GM21367 (cell line): ENCODE results near the gene GRHL3.

Source experiments
- ATAC-seq: cut with Tn5 transposase; IDR thresholded peaks from one replicate; pipeline ENCODE4 v1.9.1; 2021; ENCODE audit not compliant: unreplicated experiment

GRHL3 gene

GRCh38 chr1:24340770-24341169, 21.6 kb downstream of the GRHL3 start:
- ATAC-seq: no peak

GRCh38 chr1:24341260-24341659, 22.1 kb downstream of the GRHL3 start:
- no peak for ATAC-seq

GRCh38 chr1:24343412-24344089, 24.4 kb downstream of the GRHL3 start:
- ATAC-seq: no peak

- ATAC-seq: no peak
These were observed 25.1 kb downstream of the GRHL3 start for GRCh38 chr1:24344090-24344742.

DNA sequence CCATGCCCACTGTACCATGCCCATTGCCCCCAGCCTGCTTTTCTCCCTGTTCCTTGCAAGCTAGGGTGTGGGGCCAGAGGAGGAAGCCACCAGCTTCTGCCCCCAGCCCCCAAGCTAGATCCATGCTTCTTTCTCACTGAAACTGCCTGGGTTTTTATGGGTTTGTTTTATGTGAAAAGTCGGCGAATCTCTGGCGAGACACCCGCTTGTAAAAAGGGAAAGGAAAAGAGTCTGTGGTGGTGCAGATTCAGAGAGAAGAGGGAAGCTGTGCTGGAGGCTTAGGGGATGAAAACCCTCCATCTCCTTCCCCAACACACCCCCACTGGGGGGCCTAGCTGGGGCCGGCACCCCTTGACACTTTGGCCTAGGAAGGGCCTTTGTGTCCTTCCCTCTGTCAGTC, 26.2 kb downstream of the GRHL3 start:
- no peak for ATAC-seq

DNA sequence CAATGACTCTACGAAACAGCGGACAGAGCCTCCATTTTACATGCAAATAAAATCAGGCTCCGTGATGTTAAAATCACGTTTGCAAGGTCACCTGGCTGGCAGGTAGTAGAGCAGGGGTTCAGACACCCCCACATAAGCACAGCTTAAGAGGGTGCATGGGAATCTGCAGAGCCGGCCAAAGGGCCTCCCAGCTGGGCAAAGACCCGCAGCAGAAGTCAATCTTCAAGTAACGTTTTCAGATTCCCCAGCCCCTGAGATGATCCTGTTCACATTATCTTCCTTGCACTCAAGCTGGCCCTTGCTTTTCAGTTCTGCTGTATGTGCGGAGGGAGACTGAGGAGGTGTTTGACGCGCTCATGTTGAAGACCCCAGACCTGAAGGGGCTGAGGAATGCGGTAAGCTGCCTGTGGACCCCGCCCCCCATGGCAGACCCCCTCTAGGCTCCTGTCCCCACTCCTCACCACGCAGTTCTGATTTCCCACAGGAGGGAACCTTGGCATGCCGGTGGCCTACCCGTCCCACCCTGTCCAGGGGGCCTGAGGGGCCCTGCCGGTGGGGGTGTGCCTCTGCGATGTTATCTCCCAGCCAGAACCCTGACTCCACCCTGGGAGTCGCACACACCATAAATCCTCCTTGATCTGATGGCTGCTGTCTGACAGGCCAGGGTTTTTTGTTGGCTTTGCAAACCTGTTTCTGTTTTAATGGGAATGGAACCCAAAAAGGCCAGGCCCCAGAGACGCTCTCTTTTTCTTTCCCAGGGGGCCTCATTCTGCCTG, 28.2 kb downstream of the GRHL3 start:
- no peak for ATAC-seq

DNA sequence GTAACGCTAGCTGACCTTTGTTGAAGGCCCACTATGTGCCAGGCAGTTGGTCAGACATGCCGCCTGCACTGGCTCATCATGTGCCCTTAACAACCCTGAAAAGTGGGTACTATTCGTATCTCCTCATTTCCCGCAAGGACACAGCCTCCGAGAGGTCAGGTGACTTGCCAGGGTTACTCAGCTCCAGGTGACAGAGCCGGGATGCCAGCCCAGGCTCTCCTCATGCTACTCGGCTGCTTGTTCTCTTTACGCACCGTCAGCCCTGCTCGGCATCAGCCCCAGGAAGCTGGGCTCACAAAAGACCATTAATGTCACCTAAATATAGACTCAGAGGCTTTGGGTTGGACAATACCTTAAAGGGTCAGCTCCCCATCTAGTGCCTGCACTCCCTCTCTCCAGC, 29.0 kb downstream of the GRHL3 start:
- ATAC-seq: no peak

DNA sequence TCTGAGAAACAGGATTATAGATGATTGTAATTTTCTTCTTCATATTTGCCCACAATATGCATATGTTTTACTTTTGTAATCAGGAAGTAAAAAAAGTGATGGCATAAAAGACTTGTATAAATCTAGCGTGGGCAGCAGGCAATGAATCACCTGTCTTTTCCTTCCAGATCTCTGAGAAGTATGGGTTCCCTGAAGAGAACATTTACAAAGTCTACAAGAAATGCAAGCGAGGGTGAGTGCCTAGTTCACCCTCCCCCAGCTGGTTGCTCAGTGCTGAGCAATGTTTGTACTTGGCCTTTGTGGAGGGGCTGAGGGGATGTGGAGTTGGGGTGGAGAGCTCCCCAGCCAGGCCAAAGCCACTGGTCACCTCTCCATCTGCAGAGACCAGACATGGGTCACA, 30.7 kb downstream of the GRHL3 start:
- no peak for ATAC-seq

DNA sequence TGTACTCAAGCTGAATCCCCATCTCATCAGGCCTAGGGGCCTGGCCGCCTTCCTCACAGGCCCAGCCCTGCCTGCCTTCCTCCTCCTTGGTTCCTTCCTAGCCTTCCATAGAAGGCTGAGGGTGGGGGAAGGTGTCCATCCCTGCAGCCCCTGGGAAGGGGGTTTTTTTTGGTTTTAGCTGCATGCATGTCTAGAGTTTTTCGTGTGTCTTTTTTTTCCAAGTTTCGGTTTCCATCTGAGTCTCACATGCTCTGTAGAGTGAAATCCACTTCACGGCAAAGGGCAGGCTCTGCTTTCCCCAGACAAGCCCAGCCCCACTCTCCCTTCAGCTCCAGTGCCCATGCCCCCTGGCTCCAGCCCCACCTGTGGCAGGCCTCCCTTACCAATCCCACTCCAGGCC, 32.1 kb downstream of the GRHL3 start:
- no peak for ATAC-seq

- no peak for ATAC-seq
These were observed 32.9 kb downstream of the GRHL3 start for GRCh38 chr1:24351918-24352627.

GRCh38 chr1:24353292-24353891, 34.2 kb downstream of the GRHL3 start:
- no peak for ATAC-seq

GRCh38 chr1:24355466-24355865, 36.3 kb downstream of the GRHL3 start:
- ATAC-seq: no peak

DNA sequence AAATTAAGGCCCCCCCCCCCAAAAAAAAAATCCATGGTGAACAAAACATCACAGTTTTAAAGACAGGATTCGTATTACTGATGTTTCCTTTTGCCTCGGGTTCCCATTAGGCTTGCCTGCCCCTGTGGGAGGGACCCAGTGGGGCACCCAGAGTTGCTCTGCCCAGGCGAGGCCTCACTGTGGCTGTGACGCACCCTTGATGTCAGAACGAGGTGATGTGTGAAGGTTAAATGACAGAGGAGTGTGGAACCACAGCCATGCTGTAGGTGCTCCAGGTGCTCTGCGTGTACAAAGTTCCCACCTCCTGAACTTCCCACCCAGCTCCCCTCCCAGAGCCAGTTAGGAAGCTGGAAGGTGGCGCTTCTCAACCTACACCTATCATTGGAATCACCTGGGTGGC, 37.9 kb downstream of the GRHL3 start:
- ATAC-seq: no peak

GRCh38 chr1:24360681-24361080, 41.5 kb downstream of the GRHL3 start:
- no peak for ATAC-seq

DNA sequence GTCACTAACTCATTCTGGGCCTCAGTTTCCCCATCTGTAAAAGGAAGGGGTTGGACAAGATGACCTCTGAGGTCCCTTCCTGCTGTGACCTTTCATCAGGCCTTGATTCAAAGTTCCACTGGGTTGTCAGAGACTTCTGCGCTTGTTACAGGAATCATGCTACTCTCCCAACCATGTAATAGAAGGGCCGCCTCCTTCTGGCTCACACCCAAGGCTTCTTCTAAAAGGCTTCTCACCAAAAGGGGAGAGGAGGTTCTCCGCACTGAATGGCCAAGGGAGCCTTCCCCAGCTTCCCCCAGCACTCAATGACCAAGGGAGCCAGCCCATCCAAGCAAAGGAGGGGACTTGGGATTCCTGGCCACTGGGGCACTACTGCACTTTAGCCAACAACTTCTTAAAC, 42.7 kb downstream of the GRHL3 start:
- ATAC-seq: no peak

- ATAC-seq: no peak
These were observed 43.2 kb downstream of the GRHL3 start for GRCh38 chr1:24362396-24362795.

DNA sequence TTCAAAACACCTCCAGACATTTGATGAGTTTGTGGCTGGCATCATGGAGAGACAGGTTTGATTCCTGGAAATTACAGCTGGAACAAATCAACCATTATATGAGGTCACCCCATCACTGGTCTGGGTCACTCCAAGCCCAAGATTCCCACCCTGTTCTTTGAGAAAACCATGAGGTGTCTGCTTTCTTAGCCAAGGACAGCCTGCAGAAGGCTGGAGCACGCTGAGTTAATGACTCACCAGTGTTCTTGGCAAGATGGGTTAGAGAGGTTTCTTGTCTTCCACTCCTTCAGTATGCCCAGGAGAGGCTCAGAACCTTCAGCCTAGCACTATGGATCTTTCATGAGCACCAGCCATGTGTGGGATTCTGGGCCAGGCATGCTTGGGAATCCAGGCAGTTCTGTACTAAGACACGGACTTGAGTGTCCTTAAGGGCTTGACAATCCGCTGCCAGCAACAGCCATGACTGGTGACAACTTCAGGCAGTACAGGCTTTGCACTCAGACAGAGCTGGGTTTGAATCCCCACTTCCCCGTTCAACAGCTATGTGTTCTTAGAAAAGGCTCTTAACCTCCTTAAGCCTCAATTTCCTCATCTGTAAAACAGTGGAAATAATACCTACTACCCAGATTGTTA, 43.9 kb downstream of the GRHL3 start:
- no peak for ATAC-seq

- no peak for ATAC-seq
These were observed 44.8 kb downstream of the GRHL3 start for GRCh38 chr1:24363994-24364393.

GRCh38 chr1:24364605-24364974, 45.4 kb downstream of the GRHL3 start:
- no peak for ATAC-seq

DNA sequence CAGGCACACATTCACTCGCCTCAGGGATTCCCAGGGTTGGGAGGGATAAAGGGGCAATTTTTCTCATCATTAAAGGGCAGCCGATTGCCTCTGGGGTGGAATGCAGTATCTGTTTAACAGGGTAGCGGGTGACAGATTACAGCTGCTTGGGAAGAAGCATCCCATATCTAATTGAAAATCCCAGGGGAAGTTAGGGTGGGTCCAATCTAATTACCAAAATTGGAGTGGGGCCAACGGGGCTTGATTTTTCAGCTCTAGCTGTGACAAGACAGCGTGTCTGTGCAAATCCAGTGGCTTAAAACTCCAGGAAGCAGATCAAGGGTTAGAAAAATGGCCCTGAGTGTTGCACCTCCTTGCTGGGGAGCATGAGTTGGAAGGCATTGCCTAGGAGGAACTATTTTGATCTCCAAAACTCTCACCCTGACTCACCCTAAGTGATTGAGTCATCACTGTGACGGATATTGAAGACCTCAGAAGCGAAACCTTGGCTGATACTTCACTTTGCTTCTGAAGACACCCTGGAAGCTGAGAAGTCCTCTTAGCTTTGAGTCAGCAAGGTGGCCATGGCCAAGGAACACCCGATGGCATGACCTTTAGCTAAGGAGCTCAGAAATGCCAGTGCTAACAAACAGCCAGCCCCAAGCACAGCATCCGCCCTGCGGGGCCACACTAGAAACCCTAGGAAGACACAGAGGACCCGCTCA, 46.0 kb downstream of the GRHL3 start:
- no peak for ATAC-seq
